ENCODE measurements around the gene JTB.

- TF ChIP-seq CTCF (IDR thresholded peaks at IDR 0.05) = no peak
- TF ChIP-seq POLR2AphosphoS5 (IDR thresholded peaks at IDR 0.05; ENCODE audit: low read depth, low read length) = peak; percentile 66
- TF ChIP-seq TCF7L2 (IDR thresholded peaks at IDR 0.05; ENCODE audit: low read depth, low read length) = no peak
- peak in 1 of 2 experiments; percentile 22; a peak in 1 of 4 replicates for TF ChIP-seq REST (IDR thresholded peaks at IDR 0.05; ENCODE audit: insufficient read depth in 1 of 2, low read depth in 2 of 2, low read length in 1 of 2)
These were observed 10.1 kb downstream of the JTB start, which contains the start of gene CREB3L4 for GRCh38 chr1:153967107-153967999.
